B cell (primary cell): ENCODE results near the gene LCN1. TPM values are rescaled to one million over a fixed set of nuclear protein-coding genes. Genes with fewer than 3 reads are reported as not detected.

Experiments
- ATAC-seq: fragments of 200-7000 bp; cut with Tn5 transposase; one replicate; pipeline ENCODE4 v1.10.0; 2021; ENCODE audit warnings: low read depth, mild to moderate bottlenecking, moderate number of reproducible peaks, moderate library complexity
- CTCF ChIA-PET: fragments of 350-600 bp; sonication (Branson Sonifier 250); formaldehyde crosslinking; loops from one replicate; lab custom pipeline; 2021; ENCODE audit warnings: antibody characterized with exemption, inconsistent platforms; lab: Charles Lee
- POLR2A ChIA-PET: fragments of 350-600 bp; sonication (Branson Sonifier 250); formaldehyde crosslinking; loops from one replicate; lab custom pipeline; 2021; ENCODE audit warnings: antibody characterized with exemption; lab: Charles Lee
- DNase-seq: peaks from one replicate; pipeline ENCODE4 v3.0.0; 2013
- H2AFZ ChIP-seq: 2 replicates; pipeline ENCODE4 v1.6.1; 2012; ENCODE audit warnings: mild to moderate bottlenecking, low read depth, low read length; ENCODE audit not compliant: insufficient read depth, poor library complexity, severe bottlenecking
- H3K27ac ChIP-seq, 2 donors: 1 replicate in 1 of 2; 2 replicates in 1 of 2; pipeline ENCODE4 v1.5.1; 2012 to 2013; ENCODE audit warnings: low read length in 2 of 2, mild to moderate bottlenecking in 2 of 2, moderate library complexity in 1 of 2
- H3K27me3 ChIP-seq, 4 experiments: fragments of 200-600 bp in 1 of 4; sonication (generic) in 1 of 4; replicated peaks in 1 of 4; 1 replicate in 2 of 4; 2 replicates in 2 of 4; pipeline versions ENCODE4 v1.6.1 to v1.7.0; 2013 to 2016; ENCODE audit warnings: low read length in 3 of 4, mild to moderate bottlenecking in 2 of 4, mixed read lengths in 1 of 4, moderate library complexity in 1 of 4; ENCODE audit not compliant: insufficient read depth in 4 of 4, control insufficient read depth in 3 of 4; ENCODE audit errors: control extremely low read depth in 1 of 4
- H3K36me3 ChIP-seq, 2 experiments: replicated peaks in 1 of 2; 1 replicate in 1 of 2; 2 replicates in 1 of 2; pipeline versions ENCODE4 v1.6.1 to v1.7.1; 2013; ENCODE audit warnings: low read length in 1 of 2; ENCODE audit not compliant: insufficient read depth in 2 of 2, control insufficient read depth in 1 of 2; ENCODE audit errors: control extremely low read depth in 1 of 2, extremely low read depth in 1 of 2
- H3K4me1 ChIP-seq, 2 donors: fragments of 200-600 bp in 1 of 2; sonication (generic) in 1 of 2; 1 replicate in 1 of 2; 2 replicates in 1 of 2; pipeline versions ENCODE4 v1.5.1 to v1.6.1; 2013 to 2017; ENCODE audit warnings: low read length in 2 of 2; ENCODE audit not compliant: control insufficient read depth in 2 of 2, insufficient read depth in 2 of 2
- H3K4me2 ChIP-seq: replicated peaks from 2 replicates; pipeline ENCODE3; 2012; ENCODE audit warnings: mild to moderate bottlenecking, low read depth, low read length; ENCODE audit not compliant: poor library complexity, severe bottlenecking
- H3K4me3 ChIP-seq, 5 experiments: fragments of 200-600 bp in 1 of 5; sonication (generic) in 1 of 5; 1 replicate in 3 of 5; 2 replicates in 2 of 5; pipeline versions ENCODE4 v1.5.1 to v1.7.0; 2011 to 2016; ENCODE audit warnings: low read length in 4 of 5, mild to moderate bottlenecking in 4 of 5, low read depth in 2 of 5, control low read depth in 1 of 5, moderate library complexity in 1 of 5; ENCODE audit not compliant: insufficient read depth in 1 of 5; ENCODE audit errors: control extremely low read depth in 1 of 5, extremely low read depth in 1 of 5
- H3K79me2 ChIP-seq: fragments of 200-600 bp; sonication (generic); one replicate; pipeline ENCODE4 v1.6.0; 2016; ENCODE audit warnings: low read length; ENCODE audit not compliant: control insufficient read depth, insufficient read depth
- H3K9ac ChIP-seq: fragments of 200-600 bp; sonication (generic); 2 replicates; pipeline ENCODE4 v1.6.1; 2017; ENCODE audit warnings: mild to moderate bottlenecking, low read length, moderate library complexity
- H3K9me3 ChIP-seq, 3 donors: one replicate each; pipeline versions ENCODE4 v1.6.1 to v1.7.1; 2013; ENCODE audit warnings: low read length in 2 of 3; ENCODE audit not compliant: control insufficient read depth in 2 of 3, insufficient read depth in 1 of 3; ENCODE audit errors: control extremely low read depth in 1 of 3
- H4K20me1 ChIP-seq: 2 replicates; pipeline ENCODE4 v1.6.0; 2012; ENCODE audit warnings: mild to moderate bottlenecking, low read length; ENCODE audit not compliant: insufficient read depth, control insufficient read depth, poor library complexity, severe bottlenecking
- H3K27ac Mint-ChIP-seq: one replicate; pipeline ENCODE4 v1.8.0; 2021; ENCODE audit warnings: mixed read lengths
- H3K27me3 Mint-ChIP-seq: one replicate; pipeline ENCODE4 v1.8.0; 2021; ENCODE audit warnings: mixed read lengths
- H3K4me1 Mint-ChIP-seq: one replicate; pipeline ENCODE4 v1.8.0; 2021; ENCODE audit warnings: mixed read lengths
- H3K4me3 Mint-ChIP-seq: one replicate; pipeline ENCODE4 v1.8.0; 2021; ENCODE audit warnings: mixed read lengths
- H3K9me3 Mint-ChIP-seq: one replicate; pipeline ENCODE4 v1.8.0; 2022; ENCODE audit warnings: mixed read lengths; ENCODE audit not compliant: insufficient read depth
- CTCF ChIP-seq: fragments of 200-600 bp; IDR thresholded peaks from one replicate; pipeline ENCODE4 v1.8.0; 2022; ENCODE audit warnings: antibody characterized with exemption, mild to moderate bottlenecking
- EZH2 ChIP-seq: IDR thresholded peaks from 2 replicates; pipeline ENCODE4 v1.6.1; 2012; ENCODE audit warnings: borderline replicate concordance, low read depth, mild to moderate bottlenecking, moderate library complexity, low read length; ENCODE audit not compliant: insufficient read depth, poor library complexity, severe bottlenecking
- WGBS: methylation state at CpG from one replicate; pipeline ENCODE4 v1.1.5; 2013; ENCODE audit warnings: missing lambda C conversion rate; ENCODE audit not compliant: insufficient coverage; 5-methylcytosine and 5-hydroxymethylcytosine counted together
- intact Hi-C: fragments of 100-400 bp; cut with micrococcal nuclease; formaldehyde crosslinking; loops from one replicate; pipeline ENCODE4 v1.10.0; 2022
- polyA plus RNA-seq: library from polyadenylated mRNA; depleted of rRNA; stranded (reverse); fragments of >200 nt; gene quantifications from 2 replicates; pipeline ENCODE4 v1.2.3, GENCODE V29; 2012
- total RNA-seq, 2 donors: library from RNA; stranded (reverse); fragments of 120-200 nt in 1 of 2; gene quantifications; 1 replicate in 1 of 2; 2 replicates in 1 of 2; pipeline versions ENCODE4 v1.2.3 to v1.2.4, GENCODE V29; 2013 to 2022

Gene LCN1
- total and polyA plus RNA-seq, 2 donors (not counting 1 experiment from before 2014, with no cell fraction given), result not detected

- H3K27me3 Mint-ChIP-seq, result peaks cover 5% of the 10 kb centered on the region
- Histone ChIP-seq H3K27ac (no peak overlapping the region), H3K27me3 (no peaks in the 10 kb centered on the region), H3K4me1 (no peaks in the 10 kb centered on the region), H3K9ac (no peak overlapping the region), H3K36me3 (no peaks in the 10 kb centered on the region), H3K4me3 (no peak overlapping the region), H3K9me3 (peaks cover 0 to 8% (median 0%) of the 10 kb centered on the region in 3 donors), H4K20me1 (no peaks in the 10 kb centered on the region), H2AFZ (no peak overlapping the region), H3K4me2 (no peak overlapping the region), H3K79me2 (no peaks in the 10 kb centered on the region)
- no peak overlapping the region for H3K27ac Mint-ChIP-seq
- WGBS, result 86% methylated on average over 21 of the region's 31 CpGs
- intact Hi-C loops, result no loop called here
- no peaks in the 10 kb centered on the region for H3K9me3 Mint-ChIP-seq
- ChIA-PET POLR2A (interaction anchor here (0.5 kb wide), 1 partner anchor 1315 kb away, joined by 13 read pairs; no protein-coding TSS in a partner anchor), CTCF (no interaction called here)
- H3K4me1 Mint-ChIP-seq, result no peaks in the 10 kb centered on the region
- no peak for DNase-seq
- TF ChIP-seq CTCF (no peak), EZH2 (no peak)
- no peak overlapping the region for H3K4me3 Mint-ChIP-seq
- ATAC-seq, result no peak
Measured at GRCh38 chr9:135525241-135526088, 4.2 kb downstream of the LCN1 start.

GRCh38 chr9:135526089-135526729 lies 5.0 kb downstream of the LCN1 start:
- intact Hi-C loops, result no loop called here
- DNase-seq (no peak), ATAC-seq (no peak)
- no peak overlapping the region for H3K27ac ChIP-seq
- H3K9me3 ChIP-seq, result peaks cover 0 to 8% (median 0%) of the 10 kb centered on the region in 3 donors
- no peaks in the 10 kb centered on the region for H3K4me1 ChIP-seq
- peaks cover 0 to 3% (median 0%) of the 10 kb centered on the region in 4 experiments for H3K27me3 ChIP-seq
- TF ChIP-seq CTCF, result no peak
- no peak for TF ChIP-seq EZH2
- no peak overlapping the region for H3K4me3 Mint-ChIP-seq
- peaks cover 7% of the 10 kb centered on the region for H3K27me3 Mint-ChIP-seq
- WGBS, result 83% methylated on average over 2 of the region's 11 CpGs
- H3K4me2 ChIP-seq, result no peak overlapping the region
- ChIA-PET POLR2A (interaction anchor here (0.5 kb wide), 1 partner anchor 1315 kb away, joined by 13 read pairs; no protein-coding TSS in a partner anchor), CTCF (no interaction called here)
- no peak overlapping the region for H3K9ac ChIP-seq
- H3K4me1 Mint-ChIP-seq, result no peaks in the 10 kb centered on the region
- no peak overlapping the region for H2AFZ ChIP-seq
- no peak overlapping the region for H3K27ac Mint-ChIP-seq
- no peaks in the 10 kb centered on the region for H4K20me1 ChIP-seq
- H3K9me3 Mint-ChIP-seq, result no peaks in the 10 kb centered on the region
- H3K36me3 ChIP-seq, result no peaks in the 10 kb centered on the region
- no peaks in the 10 kb centered on the region for H3K79me2 ChIP-seq
- H3K4me3 ChIP-seq, result no peak overlapping the region
